Astrocyte (in vitro differentiated cells and primary cell): ENCODE results near the gene PEAK1.

Experiments
- CTCF ChIP-seq: IDR thresholded peaks from 2 replicates; pipeline ENCODE4 v1.5.1; 2011; ENCODE audit warnings: low read depth, mild to moderate bottlenecking, inconsistent platforms, low read length, moderate library complexity; ENCODE audit not compliant: insufficient read depth
- EZH2 ChIP-seq: IDR thresholded peaks from 2 replicates; pipeline ENCODE4 v1.6.1; 2012; ENCODE audit warnings: mild to moderate bottlenecking, low read length, inconsistent platforms; ENCODE audit not compliant: insufficient read depth

- TF ChIP-seq CTCF (no peak), EZH2 (no peak)
Measured at GRCh38 chr15:77361456-77361855, 58.4 kb downstream of the PEAK1 start.
